GM19240 (cell line): ENCODE data around the gene GATA5.
"Not testable (repeated sequence)": the region's sequence is repeated elsewhere in the genome, so short reads cannot be mapped to it uniquely, and the experiment has no call there.

Experiments
- DNase-seq: peaks from one replicate; pipeline ENCODE4 v3.0.0; 2011; ENCODE audit warnings: low spot score; ENCODE audit not compliant: insufficient read length

GATA5 gene

GRCh38 chr20:62430866-62431447 is 44.8 kb downstream of the GATA5 start:
- no peak for DNase-seq

GRCh38 chr20:62430311-62430853 is 45.4 kb downstream of the GATA5 start:
- no peak for DNase-seq

DNA sequence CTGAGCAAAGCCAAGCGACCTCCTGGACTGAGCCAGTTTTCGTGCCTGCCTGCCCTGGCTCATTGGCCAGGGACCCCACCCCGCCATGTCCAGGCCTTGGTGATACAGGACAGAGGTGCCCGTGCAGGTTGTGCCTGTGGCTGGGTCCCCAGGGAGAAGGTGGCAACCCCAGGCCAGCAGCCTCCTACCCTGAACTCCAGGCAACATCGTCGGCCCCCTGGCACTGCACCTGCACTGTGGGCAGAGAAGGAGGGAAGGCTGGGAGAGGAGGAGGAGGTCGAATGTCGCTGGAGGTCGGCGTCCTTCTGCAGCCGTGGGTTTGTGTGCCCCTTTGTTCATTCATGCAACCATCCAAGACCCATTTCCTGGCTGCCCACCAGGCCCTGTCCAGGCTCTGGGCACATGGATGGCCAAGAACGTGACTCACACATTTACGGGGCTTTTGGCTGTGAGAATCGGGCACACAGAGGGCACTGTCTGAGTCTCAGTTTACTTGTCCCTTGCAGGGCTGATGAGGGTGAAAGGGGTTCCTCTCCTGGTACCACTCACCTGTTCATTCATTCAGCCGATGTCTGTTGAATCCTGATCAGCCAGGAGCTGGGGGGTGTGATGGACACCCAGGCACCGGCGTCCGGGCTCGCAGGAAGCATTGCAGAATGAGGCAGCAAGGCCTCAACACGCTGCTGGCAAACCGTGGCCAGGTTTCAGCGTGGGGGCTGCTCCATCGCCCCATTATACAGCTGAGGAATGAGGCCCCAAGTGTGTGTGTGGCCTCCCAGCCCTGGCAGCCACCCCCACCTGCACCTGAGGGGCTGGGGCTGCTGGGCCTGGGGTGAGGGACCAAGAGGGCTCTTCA is 46.1 kb downstream of the GATA5 start:
- DNase-seq = no peak

GRCh38 chr20:62428396-62429295 is 47.1 kb downstream of the GATA5 start:
- no peak for DNase-seq

- DNase-seq = no peak
These were observed 47.8 kb downstream of the GATA5 start for GRCh38 chr20:62428002-62428372.

GRCh38 chr20:62427172-62428001 is 48.4 kb downstream of the GATA5 start, which contains the start of gene RBBP8NL:
TSS of gene RBBP8NL (minus strand) at chr20:62427539. CDS start at chr20:62419647, 7,892 bp downstream.
- DNase-seq = no peak

DNA sequence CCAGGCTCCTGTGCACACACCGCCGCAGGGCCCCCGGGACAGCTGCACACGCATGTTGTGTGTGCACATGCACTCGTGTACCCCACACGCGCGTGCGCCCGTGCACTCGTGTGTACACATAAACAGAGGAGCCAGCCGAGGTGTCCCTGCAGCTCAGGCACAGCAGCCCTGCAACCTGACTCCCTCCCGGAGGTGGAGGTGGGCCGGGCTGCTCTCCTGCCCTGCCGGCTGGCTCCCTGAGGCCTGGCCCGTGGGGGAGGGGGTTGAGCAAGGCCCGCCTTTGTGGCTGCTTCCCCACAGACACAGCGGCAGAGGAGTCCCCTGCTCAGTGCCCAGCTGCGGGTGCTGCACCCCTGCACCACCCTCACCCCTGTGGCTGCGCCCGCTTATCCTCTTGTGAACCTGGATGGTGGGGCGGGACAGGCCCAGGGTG is 49.1 kb downstream of the GATA5 start:
- DNase-seq = no peak

GRCh38 chr20:62426059-62426348 is 49.8 kb downstream of the GATA5 start:
- not testable (repeated sequence) for DNase-seq

GRCh38 chr20:62425281-62426058 is 50.3 kb downstream of the GATA5 start:
- no peak for DNase-seq

DNA sequence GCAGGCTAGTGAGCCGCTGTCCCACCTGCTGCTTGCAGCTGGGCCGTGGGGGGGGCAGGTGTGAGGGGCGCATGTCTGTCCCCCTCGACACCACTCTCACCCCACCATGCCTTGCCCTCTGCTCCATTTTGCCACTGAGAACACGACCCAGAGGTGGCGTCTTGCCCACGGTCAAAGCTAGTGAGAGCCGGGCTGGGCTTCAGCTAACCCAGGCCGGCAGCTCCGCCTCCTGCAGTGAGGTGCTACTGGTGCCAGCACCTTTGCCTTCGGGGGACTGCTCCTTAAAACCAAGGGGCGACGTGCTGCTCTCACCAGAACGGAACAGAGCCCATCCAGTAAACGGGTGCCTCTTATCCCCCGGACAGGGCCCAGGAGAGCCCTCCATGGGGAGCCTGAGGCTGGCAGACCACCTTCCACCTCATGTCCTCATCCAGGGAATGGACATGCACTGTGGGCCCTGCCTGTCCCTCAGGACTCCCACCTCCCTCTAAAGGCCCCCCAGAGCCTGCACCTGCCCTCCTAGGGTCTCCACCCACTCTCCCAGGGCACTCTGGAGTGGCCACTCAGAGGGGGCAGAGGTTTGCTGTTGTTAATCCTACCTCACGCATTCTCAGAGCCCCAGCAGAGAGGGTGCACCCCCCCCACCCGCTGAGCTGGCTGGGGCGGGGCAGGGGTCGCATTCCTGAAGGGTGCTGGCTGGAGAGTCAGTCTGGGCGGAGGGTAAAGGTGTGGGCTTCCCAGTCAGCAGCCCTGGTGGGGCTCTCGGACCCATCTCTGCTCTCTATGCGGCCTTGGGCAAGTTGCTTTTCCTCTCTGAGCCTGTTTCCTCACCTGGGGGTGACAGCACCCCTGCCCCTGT is 51.3 kb downstream of the GATA5 start:
- no peak for DNase-seq

- no peak for DNase-seq
These were observed 52.5 kb downstream of the GATA5 start for GRCh38 chr20:62423326-62423706.

- no peak for DNase-seq
These were observed 53.0 kb downstream of the GATA5 start for GRCh38 chr20:62422636-62423325.

DNA sequence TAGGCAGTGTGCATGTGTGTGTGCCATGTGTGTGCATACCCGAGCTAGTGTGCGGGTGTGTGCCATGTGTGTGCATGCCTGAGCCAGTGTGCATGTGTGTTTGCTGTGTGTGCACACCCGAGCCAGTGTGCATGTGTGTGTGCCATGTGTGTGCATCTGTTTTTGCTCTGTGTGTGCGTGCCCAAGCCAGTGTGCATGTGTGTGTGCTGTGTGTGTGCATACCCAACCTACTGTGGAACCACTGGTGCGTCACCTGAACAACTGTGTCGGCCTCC is 54.1 kb downstream of the GATA5 start:
- DNase-seq = no peak

DNA sequence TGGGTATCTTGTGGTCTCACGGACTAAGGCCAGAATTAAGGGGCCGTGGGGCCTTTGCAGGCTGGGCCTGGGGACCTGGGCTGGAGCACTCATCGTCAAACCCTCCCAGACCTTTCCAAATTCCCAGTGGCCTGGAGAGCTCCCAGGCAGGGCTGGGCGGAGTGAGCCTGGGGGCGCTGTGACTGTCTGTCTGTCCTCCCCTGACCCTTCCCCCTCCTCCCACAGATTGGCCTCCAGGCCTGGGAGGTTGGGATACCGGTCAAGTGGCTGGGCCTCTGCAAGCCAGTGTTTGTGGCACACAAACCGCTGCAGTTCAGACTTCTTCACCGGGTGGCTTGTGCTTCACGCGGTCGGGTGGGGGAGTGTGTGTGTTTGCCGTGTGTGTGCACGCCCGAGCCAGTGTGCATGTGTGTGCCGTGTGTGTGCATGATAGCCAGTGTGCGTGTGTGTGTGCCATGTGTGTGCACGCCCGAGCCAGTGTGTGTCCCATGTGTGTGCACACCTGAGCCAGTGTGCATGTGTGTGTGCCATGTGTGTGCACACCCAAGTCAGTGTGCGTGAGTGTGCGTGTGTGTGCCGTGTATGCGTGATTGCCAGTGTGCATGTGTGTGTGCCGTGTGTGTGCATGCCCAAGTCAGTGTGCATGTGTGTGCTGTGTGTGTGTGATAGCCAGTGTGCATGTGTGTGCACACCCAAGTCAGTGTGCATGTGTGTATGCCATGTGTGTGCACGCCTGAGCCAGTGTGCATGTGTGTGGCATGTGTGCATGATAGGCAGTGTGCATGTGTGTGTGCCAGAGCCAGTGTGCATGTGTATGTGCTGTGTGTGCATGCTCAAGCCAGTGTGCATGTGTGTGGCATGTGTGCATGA is 54.7 kb downstream of the GATA5 start:
- no peak for DNase-seq

- DNase-seq = no peak
These were observed 56.0 kb downstream of the GATA5 start for GRCh38 chr20:62419759-62420158.

DNA sequence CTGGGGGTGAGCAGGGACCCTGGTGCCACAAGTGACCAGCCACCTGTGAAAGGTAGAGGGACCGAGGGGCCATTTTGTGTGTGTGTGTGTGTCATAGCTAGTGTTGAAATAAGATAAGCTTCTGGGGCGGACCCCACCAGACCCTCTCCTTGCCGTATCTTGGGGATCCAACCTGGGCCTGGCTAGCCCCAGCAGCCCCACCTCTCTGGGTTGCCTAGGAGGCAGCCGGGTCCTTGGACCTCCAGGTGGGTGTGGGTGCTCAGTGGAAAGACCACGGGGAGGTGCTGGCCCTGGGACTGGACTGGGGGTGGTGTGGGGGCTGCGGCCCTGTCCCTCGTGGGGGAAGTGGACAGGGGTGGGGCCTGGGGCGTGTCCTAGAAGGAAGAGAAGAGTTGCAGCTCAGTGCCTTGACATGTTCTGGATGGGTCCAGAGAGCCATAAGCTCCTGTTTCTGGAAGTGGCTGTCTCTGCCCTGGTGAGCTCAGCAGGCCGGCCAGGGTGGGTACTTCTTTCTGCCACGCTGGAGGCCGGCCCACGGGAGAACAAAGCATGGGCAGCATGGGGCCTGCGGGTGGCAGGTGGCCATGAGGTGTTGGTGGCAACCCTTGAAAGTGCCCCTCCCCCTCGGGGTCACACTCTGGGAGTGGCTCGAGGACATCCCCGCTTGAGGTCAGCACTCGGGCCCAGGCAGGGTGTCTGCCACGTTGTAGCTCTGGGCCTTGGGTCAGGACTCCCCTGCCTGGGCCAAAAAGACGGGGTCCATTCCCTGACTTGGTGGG is 56.9 kb downstream of the GATA5 start:
- DNase-seq = no peak
